GM19240 (cell line): ENCODE results near the gene PDE6C.

Experiments
- DNase-seq: peaks from one replicate; pipeline ENCODE4 v3.0.0; 2011; ENCODE audit warnings: low spot score; ENCODE audit not compliant: insufficient read length

PDE6C gene

DNA sequence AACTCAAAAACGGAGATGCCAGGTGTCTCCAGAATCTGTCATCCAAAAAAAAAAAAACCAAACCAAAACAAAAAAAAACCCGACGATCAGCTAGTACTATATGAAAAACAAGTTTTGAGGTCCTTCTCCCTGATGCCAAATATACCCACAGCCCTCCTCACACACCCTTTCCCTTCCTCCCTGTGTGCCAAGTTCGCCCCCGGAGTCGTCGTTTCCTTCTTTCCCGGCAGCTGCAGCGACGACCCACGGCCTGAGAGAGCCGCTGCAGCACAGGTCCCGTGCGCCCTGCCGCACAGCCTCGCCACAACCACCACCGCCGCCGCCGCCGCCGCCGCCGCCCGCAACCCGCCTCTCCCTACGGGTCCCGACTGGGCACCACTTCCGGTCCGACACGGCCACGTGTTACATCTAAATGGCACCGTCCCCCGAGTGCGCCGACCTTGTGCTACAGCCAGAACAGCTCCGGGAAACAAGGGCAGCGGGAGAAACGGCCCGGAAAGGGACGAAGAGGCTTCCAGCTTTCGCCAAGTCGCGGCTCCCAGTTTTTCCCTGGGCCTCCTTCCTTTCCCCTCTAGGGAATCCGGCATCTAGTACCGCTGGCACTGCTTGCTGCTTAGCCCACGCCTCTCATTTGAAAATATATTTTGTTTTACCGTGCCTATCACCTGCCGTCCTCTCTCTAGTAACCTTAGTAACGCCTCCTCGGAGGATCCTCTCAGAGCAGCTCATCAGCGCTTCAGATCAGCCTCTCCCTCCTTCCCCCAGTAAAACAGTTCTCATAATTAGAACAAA lies 90.1 kb downstream of the PDE6C start, which contains the start of gene FRA10AC1:
Gene FRA10AC1 (minus strand): TSS at position 383 of the 792 bp plus-strand sequence. CDS start 2,486 bp downstream, outside the sequence.
- DNase-seq, result peak; percentile 47

- no peak for DNase-seq
Observed at GRCh38 chr10:93703066-93703465, 90.7 kb downstream of the PDE6C start.

DNA sequence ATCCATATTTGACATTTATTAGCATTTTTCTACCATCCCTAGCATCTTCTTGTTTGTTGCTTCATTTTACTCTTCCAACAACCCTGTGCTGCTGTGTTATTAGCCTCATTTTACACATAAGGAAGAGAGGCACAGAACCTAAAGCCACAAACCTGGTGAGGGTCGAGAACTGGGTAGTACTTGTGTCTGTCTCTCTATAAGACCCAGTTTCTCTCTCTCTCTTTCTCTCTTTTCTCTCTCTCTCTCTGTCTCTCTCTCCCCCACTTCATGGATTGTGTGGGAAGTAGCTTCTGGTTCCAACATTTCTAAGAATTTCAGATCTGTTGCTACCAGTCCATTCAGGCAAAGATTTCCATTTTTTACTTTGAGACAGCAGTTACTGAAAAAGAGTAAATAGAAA lies 91.5 kb downstream of the PDE6C start:
- DNase-seq, result no peak

GRCh38 chr10:93704451-93704850 lies 92.1 kb downstream of the PDE6C start:
- no peak for DNase-seq

DNA sequence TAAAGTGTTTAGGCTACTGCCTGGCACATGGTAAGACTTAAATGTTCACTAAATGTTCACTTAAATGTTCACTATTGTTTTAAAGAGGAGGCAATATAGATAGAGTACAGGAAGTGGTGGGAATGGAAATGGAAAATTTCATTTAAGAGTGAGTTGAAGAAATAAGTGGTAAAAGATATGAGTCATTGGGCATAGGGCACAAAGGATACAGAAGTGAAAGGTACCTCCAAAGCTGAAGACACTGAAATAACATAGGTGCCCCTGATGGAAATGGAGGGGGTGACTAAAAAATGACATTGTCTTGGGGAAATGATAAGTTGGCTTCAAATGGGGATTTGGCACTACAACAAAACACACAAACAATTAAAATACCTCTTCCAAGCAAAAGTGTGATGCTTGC lies 95.3 kb downstream of the PDE6C start:
- no peak for DNase-seq

DNA sequence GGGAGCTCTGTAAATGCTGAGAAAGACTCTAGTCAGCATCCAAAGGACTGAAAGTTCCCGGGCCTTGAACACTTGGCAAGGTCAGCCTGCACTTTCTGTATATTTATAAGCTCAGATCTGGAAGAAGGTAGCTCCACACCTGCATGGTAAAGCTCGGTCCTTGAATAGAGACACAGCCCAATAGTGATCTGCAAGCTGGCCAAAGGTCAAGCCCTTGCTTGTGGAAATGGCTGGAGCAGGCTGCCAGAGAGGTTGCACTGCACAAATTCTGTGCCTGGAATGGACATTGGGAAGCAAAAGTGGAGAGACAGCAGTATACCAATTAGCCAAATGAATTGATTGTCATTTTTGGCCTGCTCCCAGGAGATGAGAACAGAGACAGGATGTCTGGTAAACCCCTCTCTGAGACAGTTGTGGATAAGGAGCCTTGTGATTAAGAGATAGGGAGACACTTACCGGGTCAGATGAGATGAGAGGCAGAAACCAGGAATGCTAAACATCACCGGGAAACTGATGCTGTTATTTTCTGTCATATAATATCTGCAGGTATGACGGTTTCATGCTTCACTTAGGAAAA lies 98.1 kb downstream of the PDE6C start:
- no peak for DNase-seq

DNA sequence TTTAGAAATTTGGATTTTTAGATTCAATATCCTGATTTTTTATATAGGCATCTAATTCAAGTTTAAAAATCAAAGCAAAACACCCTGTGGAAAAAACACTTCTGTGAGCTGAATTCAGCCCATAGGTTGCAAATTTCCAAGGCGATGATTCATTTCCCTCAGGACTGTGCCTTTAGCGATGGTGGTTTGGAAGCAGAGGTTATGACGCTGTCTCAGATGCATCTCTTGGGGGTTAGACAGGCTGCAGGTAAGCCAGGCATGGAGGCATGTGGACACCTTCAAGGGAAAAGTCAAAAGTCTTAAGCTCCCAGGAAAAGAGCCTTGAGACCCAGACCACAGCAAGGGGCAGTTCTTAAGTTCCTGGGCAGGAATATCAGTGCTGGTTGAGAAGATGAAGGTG lies 99.6 kb downstream of the PDE6C start:
- DNase-seq, result no peak

DNA sequence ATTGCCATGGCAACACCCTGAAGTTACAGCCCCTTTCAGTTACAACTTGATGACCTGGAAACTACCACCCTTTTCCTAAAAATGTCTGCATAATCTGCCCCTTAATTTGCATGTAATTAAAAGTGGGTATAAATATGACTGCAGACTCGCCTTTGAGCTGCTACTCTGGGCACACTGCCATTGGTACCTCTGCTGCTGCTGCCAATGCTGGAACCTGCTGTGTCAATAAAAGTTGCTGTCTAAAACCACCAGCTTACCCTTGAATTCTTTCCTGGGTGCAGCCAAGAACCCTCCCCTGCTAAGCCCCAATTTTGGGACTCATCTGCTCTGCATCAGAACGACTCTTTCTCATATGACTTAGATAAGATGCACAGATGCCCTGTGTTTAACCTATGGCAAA lies 100.3 kb downstream of the PDE6C start:
- no peak for DNase-seq

DNA sequence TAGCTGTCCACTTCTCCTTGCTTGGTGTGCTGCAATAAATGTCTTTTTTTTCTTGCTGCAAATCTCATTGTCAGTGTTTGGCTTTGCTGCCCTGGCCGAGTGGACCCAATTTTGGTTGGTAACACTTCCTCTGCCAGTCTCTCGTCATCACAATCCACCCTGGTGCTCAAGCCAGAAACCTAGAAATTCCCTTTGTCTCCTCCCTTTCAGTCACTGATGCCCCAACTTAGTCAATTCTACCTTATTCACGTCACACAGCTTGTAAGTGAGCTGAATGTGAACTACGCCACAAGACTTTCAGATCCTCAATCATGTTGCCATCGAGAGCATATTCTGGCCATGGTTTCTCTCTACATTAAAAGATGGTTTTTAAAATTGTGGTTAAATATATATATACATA lies 103.0 kb downstream of the PDE6C start:
- no peak for DNase-seq
